Stomach (tissue), 9 donors: ENCODE data around the gene PITRM1. TPM values are rescaled to one million over a fixed set of nuclear protein-coding genes. Genes with fewer than 3 reads are reported as not detected.

ENCODE experiments used
- DNase-seq, 2 donors: peaks; one replicate each; pipeline versions ENCODE4 v3.0.0 to v3.0.0-alpha.2; 2013 to 2019
- H3K27ac ChIP-seq, 5 donors: fragments of 200-600 bp in 4 of 5; sonication (generic) in 4 of 5; one replicate each; pipeline ENCODE4 v1.5.1; 2013 to 2019; ENCODE audit warnings: mild to moderate bottlenecking in 1 of 5, moderate library complexity in 1 of 5
- H3K27me3 ChIP-seq, 3 donors: fragments of 200-600 bp; sonication (generic); one replicate each; pipeline ENCODE4 v1.5.1; 2017 to 2019; ENCODE audit warnings: mixed run types in 1 of 3
- H3K36me3 ChIP-seq, 4 donors: fragments of 200-600 bp; sonication (generic); 1 replicate in 3 of 4; 2 replicates in 1 of 4; pipeline ENCODE4 v1.5.1; 2016 to 2019
- H3K4me1 ChIP-seq, 4 donors: fragments of 200-600 bp; sonication (generic); one replicate each; pipeline ENCODE4 v1.5.1; 2016 to 2019
- H3K4me3 ChIP-seq, 4 donors: fragments of 200-600 bp; sonication (generic) in 3 of 4; one replicate each; pipeline ENCODE4 v1.5.1; 2016 to 2019; ENCODE audit warnings: mild to moderate bottlenecking in 1 of 4
- H3K9me3 ChIP-seq, 4 donors: fragments of 200-600 bp; sonication (generic); one replicate each; pipeline ENCODE4 v1.5.1; 2016 to 2019
- EP300 ChIP-seq: sonication (generic); formaldehyde crosslinking; IDR thresholded peaks from one replicate; pipeline ENCODE4 v1.6.1; 2017; ENCODE audit warnings: antibody characterized with exemption
- POLR2A ChIP-seq, 4 donors: fragments of 450-650 bp; IDR thresholded peaks; one replicate each; pipeline ENCODE4 v1.6.1; 2016; ENCODE audit warnings: antibody characterized with exemption in 4 of 4, control low read depth in 2 of 4, mild to moderate bottlenecking in 1 of 4, moderate library complexity in 1 of 4
- POLR2AphosphoS5 ChIP-seq, 3 donors: sonication (generic); formaldehyde crosslinking; IDR thresholded peaks; one replicate each; pipeline ENCODE4 v1.6.1; 2016; ENCODE audit warnings: antibody characterized with exemption in 3 of 3
- WGBS, 5 donors: extraction: QIAGEN DNeasy Blood & Tissue Kit in 3 of 5; methylation state at CpG; one replicate each; pipeline versions ENCODE4 v1.1.5 to v1.1.7; 2013 to 2018; 5-methylcytosine and 5-hydroxymethylcytosine counted together
- intact Hi-C: fragments of 100-400 bp; cut with DNase I; formaldehyde crosslinking; loops from one replicate; pipeline ENCODE4 v1.15.1; 2023; ENCODE audit warnings: low total_unique reads
- polyA plus RNA-seq, 3 donors: library from polyadenylated mRNA; stranded (reverse); fragments of 200-250 nt; gene quantifications; one replicate each; pipeline ENCODE4 v1.2.3, GENCODE V29; 2013
- total RNA-seq, 5 donors: library from RNA; depleted of rRNA; stranded (reverse); fragments of >200 nt; gene quantifications; one replicate each; pipeline versions ENCODE4 v1.1.0 to v1.2.3, GENCODE V29; 2014 to 2016
- TF ChIP-seq, protein P1 (sequence below), 7 experiments: fragments of 450-650 bp in 4 of 7; fragments of 200-600 bp in 3 of 7; sonication (generic) in 3 of 7; IDR thresholded peaks; one replicate each; pipeline ENCODE4 v1.5.1; 2016 to 2019; ENCODE audit warnings: antibody characterized with exemption in 7 of 7, control low read depth in 2 of 7, mild to moderate bottlenecking in 1 of 7
- donor health status: healthy with polysubstance abuse.
- donor health status: Bipolar disorder and iron deficiency.
- donor health status: healthy.

PITRM1 gene
- total and polyA plus RNA-seq, 8 donors = 32.3 to 95.1 (median 57.1) TPM

DNA sequence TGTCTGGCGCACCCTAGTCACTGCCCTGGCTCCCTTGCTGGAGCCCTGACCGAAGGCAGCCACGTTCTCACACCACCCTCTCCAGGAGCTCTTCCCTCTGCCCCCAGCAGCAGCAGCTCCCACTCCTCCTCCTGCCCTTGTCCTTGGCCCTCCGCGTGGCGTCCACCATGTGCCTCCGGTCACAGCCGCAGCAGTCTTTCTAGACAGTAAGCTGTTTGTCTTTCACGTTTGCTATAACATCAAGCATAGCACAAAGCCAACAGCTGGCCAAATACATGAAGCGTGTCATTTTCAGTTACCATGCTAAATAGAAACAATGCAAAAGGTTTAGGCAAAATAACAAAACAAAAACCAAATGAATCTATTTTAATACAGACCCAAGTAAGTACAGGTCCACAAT is 3.3 kb downstream of the PITRM1 start:
- intact Hi-C loops = no loop called here
- 85 to 94% (median 91%) methylated on average over 10 of the region's 10 CpGs for WGBS, 5 donors
- peaks cover 7 to 26% (median 21%) of the 10 kb centered on the region in 4 donors for H3K4me1 ChIP-seq
- peaks cover 57 to 61% (median 58%) of the 10 kb centered on the region in 4 donors for H3K36me3 ChIP-seq
- DNase-seq = peak in 1 of 2 donors; percentile 26
- H3K27ac ChIP-seq = no peak overlapping the region
- no peak overlapping the region for H3K4me3 ChIP-seq
- H3K9me3 ChIP-seq = no peaks in the 10 kb centered on the region
- no peaks in the 10 kb centered on the region for H3K27me3 ChIP-seq
- TF ChIP-seq POLR2A (IDR thresholded peaks at IDR 0.05) (no peak), EP300 (no peak), POLR2AphosphoS5 (IDR thresholded peaks at IDR 0.05) (no peak)
- TF ChIP-seq, protein P1, sequence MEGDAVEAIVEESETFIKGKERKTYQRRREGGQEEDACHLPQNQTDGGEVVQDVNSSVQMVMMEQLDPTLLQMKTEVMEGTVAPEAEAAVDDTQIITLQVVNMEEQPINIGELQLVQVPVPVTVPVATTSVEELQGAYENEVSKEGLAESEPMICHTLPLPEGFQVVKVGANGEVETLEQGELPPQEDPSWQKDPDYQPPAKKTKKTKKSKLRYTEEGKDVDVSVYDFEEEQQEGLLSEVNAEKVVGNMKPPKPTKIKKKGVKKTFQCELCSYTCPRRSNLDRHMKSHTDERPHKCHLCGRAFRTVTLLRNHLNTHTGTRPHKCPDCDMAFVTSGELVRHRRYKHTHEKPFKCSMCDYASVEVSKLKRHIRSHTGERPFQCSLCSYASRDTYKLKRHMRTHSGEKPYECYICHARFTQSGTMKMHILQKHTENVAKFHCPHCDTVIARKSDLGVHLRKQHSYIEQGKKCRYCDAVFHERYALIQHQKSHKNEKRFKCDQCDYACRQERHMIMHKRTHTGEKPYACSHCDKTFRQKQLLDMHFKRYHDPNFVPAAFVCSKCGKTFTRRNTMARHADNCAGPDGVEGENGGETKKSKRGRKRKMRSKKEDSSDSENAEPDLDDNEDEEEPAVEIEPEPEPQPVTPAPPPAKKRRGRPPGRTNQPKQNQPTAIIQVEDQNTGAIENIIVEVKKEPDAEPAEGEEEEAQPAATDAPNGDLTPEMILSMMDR (IDR thresholded peaks at IDR 0.05) = no peak

DNA sequence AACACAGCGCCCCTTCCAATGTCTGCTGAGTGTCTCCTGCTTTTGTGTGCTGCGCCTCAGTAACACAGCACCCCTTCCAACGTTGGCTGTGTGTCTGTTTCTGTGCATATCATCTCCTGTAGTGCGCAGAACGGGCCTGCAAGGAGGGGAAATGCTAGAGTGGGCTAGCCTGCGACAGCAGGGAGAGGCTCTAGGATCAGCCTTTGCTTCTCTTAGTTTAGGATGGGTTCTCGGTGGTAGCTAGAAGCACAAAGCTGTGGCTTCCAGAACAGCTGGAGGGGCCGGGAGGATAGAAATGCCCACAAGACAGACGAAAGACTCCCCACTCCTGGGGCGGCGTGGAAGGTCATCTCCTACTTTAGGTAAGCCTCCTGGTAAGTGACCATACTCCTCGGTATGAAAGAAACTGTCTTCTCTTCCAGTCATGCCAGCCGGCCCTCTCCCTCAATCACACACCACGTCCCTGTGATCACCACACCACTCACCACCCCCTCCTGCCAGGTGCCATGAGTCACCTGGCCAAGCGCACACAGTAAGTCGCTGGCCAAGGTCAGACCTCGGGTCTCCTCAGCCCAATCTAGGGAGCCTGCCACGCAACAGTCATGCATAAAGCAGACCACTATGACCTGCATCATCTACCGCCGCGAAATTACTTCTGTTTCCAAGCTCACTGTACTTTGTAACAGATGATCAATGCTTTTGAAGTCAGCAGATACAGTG is 4.8 kb downstream of the PITRM1 start:
- TF ChIP-seq POLR2AphosphoS5 (IDR thresholded peaks at IDR 0.05) (no peak), POLR2A (IDR thresholded peaks at IDR 0.05) (no peak), EP300 (no peak)
- TF ChIP-seq, protein P1 (IDR thresholded peaks at IDR 0.05) = no peak
- Histone ChIP-seq H3K9me3 (no peaks in the 10 kb centered on the region), H3K4me3 (no peak overlapping the region), H3K36me3 (peaks cover 71 to 76% (median 73%) of the 10 kb centered on the region in 4 donors), H3K27ac (no peak overlapping the region), H3K27me3 (no peaks in the 10 kb centered on the region), H3K4me1 (peaks cover 7 to 14% (median 12%) of the 10 kb centered on the region in 4 donors)
- intact Hi-C loops = no loop called here
- WGBS, 5 donors = 92 to 95% (median 93%) methylated on average over 21 of the region's 21 CpGs
- DNase-seq = no peak

DNA sequence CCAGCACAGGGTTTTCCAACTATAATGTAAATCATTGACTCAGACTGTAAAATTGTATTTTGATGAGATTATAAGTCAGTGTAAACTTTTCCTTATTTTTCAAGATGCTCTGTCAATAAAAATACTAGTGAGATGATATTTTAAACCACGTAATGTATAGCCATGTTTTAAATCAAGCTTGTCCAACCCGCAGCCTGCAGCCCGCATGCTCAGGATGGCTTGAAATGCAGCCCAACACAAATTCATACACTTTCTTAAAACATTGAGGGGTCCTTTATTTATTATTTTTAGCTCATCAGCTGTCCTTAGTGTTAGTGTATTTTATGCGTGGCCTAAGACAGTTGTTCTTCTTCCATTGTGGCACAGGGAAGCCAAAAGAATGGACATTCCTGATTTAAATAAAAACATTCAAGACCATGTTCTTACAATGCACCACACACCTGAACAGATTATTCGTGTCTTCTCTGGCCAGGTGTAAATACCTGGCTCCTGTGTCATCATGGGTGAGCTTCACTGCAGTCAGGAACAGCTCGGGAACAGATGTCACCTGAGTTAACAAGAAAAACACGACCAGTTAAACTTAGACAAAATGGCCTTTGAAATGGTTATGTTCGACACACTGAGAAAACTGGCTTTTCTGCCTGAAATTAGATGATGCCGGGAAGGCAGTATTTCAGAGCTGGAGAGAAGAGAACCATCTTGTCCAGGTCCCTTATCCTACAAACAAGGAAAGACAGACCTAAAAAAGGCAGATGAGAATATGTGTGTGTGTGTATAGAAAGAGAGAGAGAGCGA is 5.9 kb downstream of the PITRM1 start:
- H3K9me3 ChIP-seq = no peaks in the 10 kb centered on the region
- intact Hi-C loops = no loop called here
- peaks cover 80 to 87% (median 83%) of the 10 kb centered on the region in 4 donors for H3K36me3 ChIP-seq
- no peaks in the 10 kb centered on the region for H3K27me3 ChIP-seq
- no peak for DNase-seq
- peaks cover 5 to 12% (median 10%) of the 10 kb centered on the region in 4 donors for H3K4me1 ChIP-seq
- no peak overlapping the region for H3K4me3 ChIP-seq
- H3K27ac ChIP-seq = no peak overlapping the region
- WGBS, 5 donors = 87 to 95% (median 93%) methylated on average over 10 of the region's 10 CpGs
- TF ChIP-seq POLR2A (IDR thresholded peaks at IDR 0.05) (no peak), POLR2AphosphoS5 (IDR thresholded peaks at IDR 0.05) (no peak), EP300 (no peak)
- TF ChIP-seq, protein P1 (IDR thresholded peaks at IDR 0.05) = no peak

DNA sequence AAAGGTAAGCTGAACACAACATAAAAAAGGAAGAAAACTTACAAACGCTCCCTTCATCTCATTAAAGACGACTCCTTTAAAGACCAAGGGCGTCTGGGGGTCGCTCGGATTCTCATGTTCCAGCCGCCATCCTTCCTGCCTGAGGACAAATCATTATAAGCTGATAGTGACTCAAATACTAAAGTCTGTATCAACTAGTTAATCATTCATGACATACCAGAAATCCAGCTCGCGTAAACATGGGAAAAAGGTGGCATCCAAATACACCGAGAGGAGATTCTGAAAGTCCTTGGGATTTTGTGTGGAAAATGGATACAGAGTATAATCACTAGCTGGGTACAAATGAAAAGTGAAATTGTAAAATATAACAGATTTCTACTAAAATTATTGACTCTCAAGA is 7.4 kb downstream of the PITRM1 start:
- Histone ChIP-seq H3K4me1 (no peaks in the 10 kb centered on the region), H3K36me3 (peaks cover 83 to 100% (median 98%) of the 10 kb centered on the region in 4 donors), H3K27me3 (no peaks in the 10 kb centered on the region), H3K27ac (no peak overlapping the region), H3K9me3 (no peaks in the 10 kb centered on the region), H3K4me3 (no peak overlapping the region)
- no peak for DNase-seq
- intact Hi-C loops = no loop called here
- TF ChIP-seq, protein P1 (IDR thresholded peaks at IDR 0.05) = no peak
- TF ChIP-seq EP300 (no peak), POLR2AphosphoS5 (IDR thresholded peaks at IDR 0.05) (no peak), POLR2A (IDR thresholded peaks at IDR 0.05) (no peak)
- 88 to 94% (median 93%) methylated on average over 9 of the region's 9 CpGs for WGBS, 5 donors
